Measurements from ENCODE around the gene INSR.
"Not testable (repeated sequence)": the region's sequence is repeated elsewhere in the genome, so short reads cannot be mapped to it uniquely, and the experiment has no call there.

The INSR gene

GRCh38 chr19:7318176-7318575 is 24.0 kb upstream of the INSR start:
- H3K36me3 ChIP-seq (ENCODE audit: control insufficient read depth, insufficient read depth, low read length) = no peaks in the 10 kb centered on the region
- no peaks in the 10 kb centered on the region for H3K4me1 ChIP-seq (ENCODE audit: control insufficient read depth, insufficient read depth, low read length)
- no peak overlapping the region for H3K4me3 ChIP-seq (ENCODE audit: low read length)
- no peak overlapping the region for H3K9ac ChIP-seq (ENCODE audit: low read length)
- no peak overlapping the region for H3K27ac ChIP-seq (ENCODE audit: low read depth, low read length)
- no peaks in the 10 kb centered on the region for H3K27me3 ChIP-seq (ENCODE audit: control insufficient read depth, insufficient read depth, low read length)

GRCh38 chr19:7312816-7313215 is 18.6 kb upstream of the INSR start:
- no peaks in the 10 kb centered on the region for H3K27me3 ChIP-seq (ENCODE audit: control insufficient read depth, insufficient read depth, low read length)
- no peaks in the 10 kb centered on the region for H3K4me1 ChIP-seq (ENCODE audit: control insufficient read depth, insufficient read depth, low read length)
- H3K9ac ChIP-seq (ENCODE audit: low read length) = no peak overlapping the region
- no peaks in the 10 kb centered on the region for H3K36me3 ChIP-seq (ENCODE audit: control insufficient read depth, insufficient read depth, low read length)
- no peak overlapping the region for H3K4me3 ChIP-seq (ENCODE audit: low read length)
- no peak overlapping the region for H3K27ac ChIP-seq (ENCODE audit: low read depth, low read length)

GRCh38 chr19:7311911-7312310 is 17.7 kb upstream of the INSR start:
- H3K9ac ChIP-seq (ENCODE audit: low read length) = no peak overlapping the region
- H3K4me1 ChIP-seq (ENCODE audit: control insufficient read depth, insufficient read depth, low read length) = no peaks in the 10 kb centered on the region

GRCh38 chr19:7308327-7308726 is 14.1 kb upstream of the INSR start:
- not testable (repeated sequence) for H3K36me3 ChIP-seq (ENCODE audit: control insufficient read depth, insufficient read depth, low read length); H3K27me3 ChIP-seq (ENCODE audit: control insufficient read depth, insufficient read depth, low read length)

More at GRCh38 chr19:7311911-7312310, 17.7 kb upstream of the INSR start:
- Histone ChIP-seq H3K4me3 (ENCODE audit: low read length) (no peak overlapping the region), H3K36me3 (ENCODE audit: control insufficient read depth, insufficient read depth, low read length) (no peaks in the 10 kb centered on the region), H3K27me3 (ENCODE audit: control insufficient read depth, insufficient read depth, low read length) (no peaks in the 10 kb centered on the region), H3K27ac (ENCODE audit: low read depth, low read length) (no peak overlapping the region)

DNA sequence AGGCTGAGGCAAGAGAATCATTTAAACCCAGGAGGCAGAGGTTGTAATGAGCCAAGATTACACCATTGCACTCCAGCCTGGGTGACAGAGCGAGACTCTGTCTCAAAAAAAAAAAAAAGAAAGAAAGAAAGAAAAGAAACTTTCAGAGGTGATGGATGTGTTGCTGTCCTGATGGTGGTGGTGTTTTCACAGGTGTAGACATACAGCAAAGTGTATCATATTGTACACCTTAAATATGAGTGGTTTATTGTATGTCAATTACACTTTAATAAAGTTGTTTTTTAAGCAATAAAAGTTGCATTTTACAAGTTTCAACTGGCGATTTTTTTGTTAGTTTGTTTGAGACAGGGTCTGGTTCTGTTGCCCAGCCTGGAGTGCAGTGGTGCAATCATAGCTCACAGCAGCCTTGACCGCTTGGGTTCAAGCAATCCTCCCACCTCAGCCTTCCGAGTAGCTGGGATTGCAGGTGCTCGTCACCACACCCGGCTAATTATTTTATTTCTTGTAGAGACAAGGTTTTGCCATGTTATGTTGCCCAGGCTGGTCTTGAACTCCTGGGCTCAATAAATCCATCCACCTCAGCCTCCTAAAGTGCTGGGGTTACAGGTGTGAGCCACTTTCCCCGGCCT is 13.5 kb upstream of the INSR start:
- Histone ChIP-seq H3K27me3 (ENCODE audit: control insufficient read depth, insufficient read depth, low read length) (no peaks in the 10 kb centered on the region), H3K4me3 (ENCODE audit: low read length) (no peak overlapping the region), H3K4me1 (ENCODE audit: control insufficient read depth, insufficient read depth, low read length) (no peaks in the 10 kb centered on the region), H3K36me3 (ENCODE audit: control insufficient read depth, insufficient read depth, low read length) (no peaks in the 10 kb centered on the region), H3K9ac (ENCODE audit: low read length) (no peak overlapping the region), H3K27ac (ENCODE audit: low read depth, low read length) (no peak overlapping the region)

More at GRCh38 chr19:7308327-7308726, 14.1 kb upstream of the INSR start:
- not testable (repeated sequence) for H3K4me3 ChIP-seq (ENCODE audit: low read length); H3K9ac ChIP-seq (ENCODE audit: low read length); H3K27ac ChIP-seq (ENCODE audit: low read depth, low read length); H3K4me1 ChIP-seq (ENCODE audit: control insufficient read depth, insufficient read depth, low read length)

- no peaks in the 10 kb centered on the region for H3K4me1 ChIP-seq (ENCODE audit: control insufficient read depth, insufficient read depth, low read length)
- no peaks in the 10 kb centered on the region for H3K36me3 ChIP-seq (ENCODE audit: control insufficient read depth, insufficient read depth, low read length)
- H3K9ac ChIP-seq (ENCODE audit: low read length) = no peak overlapping the region
- no peaks in the 10 kb centered on the region for H3K27me3 ChIP-seq (ENCODE audit: control insufficient read depth, insufficient read depth, low read length)
- H3K27ac ChIP-seq (ENCODE audit: low read depth, low read length) = no peak overlapping the region
- H3K4me3 ChIP-seq (ENCODE audit: low read length) = no peak overlapping the region
Observed at GRCh38 chr19:7304200-7304599, 10.0 kb upstream of the INSR start.

- H3K27ac ChIP-seq (ENCODE audit: low read depth, low read length) = no peak overlapping the region
- H3K27me3 ChIP-seq (ENCODE audit: control insufficient read depth, insufficient read depth, low read length) = no peaks in the 10 kb centered on the region
Observed at GRCh38 chr19:7303470-7303869, 9.3 kb upstream of the INSR start.

GRCh38 chr19:7301525-7301924 is 7.3 kb upstream of the INSR start:
- Histone ChIP-seq H3K27me3 (ENCODE audit: control insufficient read depth, insufficient read depth, low read length) (no peaks in the 10 kb centered on the region), H3K4me1 (ENCODE audit: control insufficient read depth, insufficient read depth, low read length) (no peaks in the 10 kb centered on the region), H3K4me3 (ENCODE audit: low read length) (no peak overlapping the region), H3K36me3 (ENCODE audit: control insufficient read depth, insufficient read depth, low read length) (no peaks in the 10 kb centered on the region), H3K27ac (ENCODE audit: low read depth, low read length) (no peak overlapping the region), H3K9ac (ENCODE audit: low read length) (no peak overlapping the region)

More at GRCh38 chr19:7303470-7303869, 9.3 kb upstream of the INSR start:
- Histone ChIP-seq H3K4me1 (ENCODE audit: control insufficient read depth, insufficient read depth, low read length) (no peaks in the 10 kb centered on the region), H3K36me3 (ENCODE audit: control insufficient read depth, insufficient read depth, low read length) (no peaks in the 10 kb centered on the region), H3K4me3 (ENCODE audit: low read length) (no peak overlapping the region), H3K9ac (ENCODE audit: low read length) (no peak overlapping the region)

DNA sequence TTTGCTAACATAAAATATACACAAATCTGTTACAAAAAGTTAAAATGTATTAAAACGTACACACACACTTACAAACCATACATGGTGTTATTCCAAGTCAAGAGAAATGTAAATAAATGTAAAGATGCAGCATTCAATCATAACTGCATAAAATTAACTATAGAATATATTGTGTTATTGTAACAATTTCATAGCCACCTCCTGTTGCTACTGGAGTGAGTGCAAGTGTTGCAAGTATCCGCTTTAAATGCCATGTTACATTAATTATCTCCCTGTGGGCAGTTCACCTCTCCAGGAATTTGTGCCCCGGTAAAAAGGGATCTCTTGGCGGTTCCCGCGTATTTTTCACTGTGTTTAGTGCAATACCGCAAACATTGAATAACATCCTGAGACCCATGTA is 3.5 kb upstream of the INSR start:
- H3K4me3 ChIP-seq (ENCODE audit: low read length) = no peak overlapping the region
- no peak overlapping the region for H3K27ac ChIP-seq (ENCODE audit: low read depth, low read length)
- no peaks in the 10 kb centered on the region for H3K36me3 ChIP-seq (ENCODE audit: control insufficient read depth, insufficient read depth, low read length)
- H3K4me1 ChIP-seq (ENCODE audit: control insufficient read depth, insufficient read depth, low read length) = peaks cover 7% of the 10 kb centered on the region
- no peak overlapping the region for H3K9ac ChIP-seq (ENCODE audit: low read length)
- H3K27me3 ChIP-seq (ENCODE audit: control insufficient read depth, insufficient read depth, low read length) = no peaks in the 10 kb centered on the region

- no peak overlapping the region for H3K9ac ChIP-seq (ENCODE audit: low read length)
- H3K27me3 ChIP-seq (ENCODE audit: control insufficient read depth, insufficient read depth, low read length) = no peaks in the 10 kb centered on the region
- H3K4me1 ChIP-seq (ENCODE audit: control insufficient read depth, insufficient read depth, low read length) = peaks cover 9% of the 10 kb centered on the region
- H3K36me3 ChIP-seq (ENCODE audit: control insufficient read depth, insufficient read depth, low read length) = no peaks in the 10 kb centered on the region
- no peak overlapping the region for H3K4me3 ChIP-seq (ENCODE audit: low read length)
- H3K27ac ChIP-seq (ENCODE audit: low read depth, low read length) = no peak overlapping the region
Observed at GRCh38 chr19:7295912-7296536, 1.8 kb upstream of the INSR start.

DNA sequence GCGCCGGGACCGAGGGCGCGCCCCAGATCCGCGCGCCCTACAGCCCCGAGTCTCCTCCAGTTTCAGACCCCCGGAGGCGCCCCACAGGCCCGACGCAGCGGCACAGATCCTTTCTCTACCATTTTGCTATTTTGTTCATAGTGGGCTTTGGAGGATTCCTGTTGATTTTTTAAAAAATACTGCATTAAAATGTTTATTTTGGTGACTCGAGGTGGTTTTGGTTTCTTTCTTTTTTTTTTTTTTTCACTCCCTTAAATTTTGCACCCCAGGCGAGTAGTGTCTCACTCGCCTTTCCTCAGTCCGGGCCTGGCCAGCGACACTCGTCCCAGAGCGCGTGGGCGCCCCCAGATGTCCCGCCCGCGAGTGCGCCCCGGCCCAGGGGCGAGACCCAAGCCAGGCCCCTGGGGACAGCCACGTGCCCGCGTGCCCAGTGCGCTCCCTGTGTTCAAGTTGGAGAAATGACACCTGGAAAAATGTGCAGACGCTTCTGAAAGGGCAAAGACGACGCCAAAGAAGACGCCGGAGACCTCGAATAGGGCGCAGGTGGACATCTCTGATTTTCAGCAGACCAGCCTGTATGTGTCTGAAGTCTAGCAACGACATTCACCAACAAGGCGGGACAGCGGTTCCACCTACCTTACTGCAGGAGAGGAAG is 471 bp upstream of the INSR start:
- no peaks in the 10 kb centered on the region for H3K27me3 ChIP-seq (ENCODE audit: control insufficient read depth, insufficient read depth, low read length)
- H3K9ac ChIP-seq (ENCODE audit: low read length) = no peak overlapping the region
- H3K4me3 ChIP-seq (ENCODE audit: low read length) = peak overlapping the region; percentile 49
- H3K36me3 ChIP-seq (ENCODE audit: control insufficient read depth, insufficient read depth, low read length) = no peaks in the 10 kb centered on the region
- H3K4me1 ChIP-seq (ENCODE audit: control insufficient read depth, insufficient read depth, low read length) = peaks cover 9% of the 10 kb centered on the region
- H3K27ac ChIP-seq (ENCODE audit: low read depth, low read length) = peak overlapping the region; percentile 53

DNA sequence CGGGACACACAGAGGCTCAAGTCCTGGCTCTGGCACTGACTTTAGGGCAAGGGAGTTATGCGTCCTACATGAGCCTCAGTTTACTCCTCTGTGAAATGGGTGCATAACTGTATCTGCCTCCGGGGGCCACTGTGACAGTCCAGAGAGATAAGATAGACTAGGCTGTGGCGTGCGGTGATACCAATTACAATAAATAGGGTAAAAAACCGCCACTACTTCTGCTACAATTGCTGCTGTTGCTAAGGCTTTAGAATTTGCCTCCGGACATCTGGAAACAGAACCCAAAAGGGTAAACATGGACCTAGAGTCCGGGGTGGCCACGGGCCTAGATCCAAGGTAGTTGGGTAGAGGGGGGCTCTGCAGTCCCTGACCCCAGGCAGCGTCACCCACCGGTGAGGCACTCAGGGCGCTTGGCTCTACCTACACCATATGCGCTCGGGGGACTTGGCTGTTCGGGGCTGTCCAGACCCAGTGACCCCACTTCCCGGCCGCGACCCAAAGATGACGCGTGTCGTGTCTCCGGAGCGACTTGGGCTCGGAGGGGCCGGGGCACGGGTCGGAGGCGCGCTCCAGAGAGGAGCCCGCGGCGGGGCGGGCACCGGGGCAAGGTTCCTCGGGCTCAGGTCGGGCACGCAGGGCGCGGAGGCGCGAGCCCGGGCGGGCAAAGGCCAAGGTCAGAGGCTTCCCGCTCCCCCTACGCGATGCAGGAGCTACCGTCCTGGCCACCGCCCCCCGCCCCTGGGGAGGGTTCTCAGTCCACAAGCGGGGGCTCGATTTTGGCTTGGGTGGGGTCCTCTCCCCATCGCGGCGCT is 1.1 kb downstream of the INSR start:
- peak overlapping the region; percentile 51 for H3K9ac ChIP-seq (ENCODE audit: low read length)
- H3K27ac ChIP-seq (ENCODE audit: low read depth, low read length) = peak overlapping the region; percentile 81
- peaks cover 9% of the 10 kb centered on the region for H3K4me1 ChIP-seq (ENCODE audit: control insufficient read depth, insufficient read depth, low read length)
- H3K4me3 ChIP-seq (ENCODE audit: low read length) = peak overlapping the region; percentile 75
- H3K36me3 ChIP-seq (ENCODE audit: control insufficient read depth, insufficient read depth, low read length) = no peaks in the 10 kb centered on the region
- H3K27me3 ChIP-seq (ENCODE audit: control insufficient read depth, insufficient read depth, low read length) = no peaks in the 10 kb centered on the region
